HG03135 (cell line): ENCODE results near the gene GSN.

Experiments used
- ATAC-seq: cut with Tn5 transposase; IDR thresholded peaks from one replicate; pipeline ENCODE4 v1.9.1; 2021; ENCODE audit warnings: mild to moderate bottlenecking, moderate library complexity; ENCODE audit not compliant: unreplicated experiment

The GSN gene

DNA sequence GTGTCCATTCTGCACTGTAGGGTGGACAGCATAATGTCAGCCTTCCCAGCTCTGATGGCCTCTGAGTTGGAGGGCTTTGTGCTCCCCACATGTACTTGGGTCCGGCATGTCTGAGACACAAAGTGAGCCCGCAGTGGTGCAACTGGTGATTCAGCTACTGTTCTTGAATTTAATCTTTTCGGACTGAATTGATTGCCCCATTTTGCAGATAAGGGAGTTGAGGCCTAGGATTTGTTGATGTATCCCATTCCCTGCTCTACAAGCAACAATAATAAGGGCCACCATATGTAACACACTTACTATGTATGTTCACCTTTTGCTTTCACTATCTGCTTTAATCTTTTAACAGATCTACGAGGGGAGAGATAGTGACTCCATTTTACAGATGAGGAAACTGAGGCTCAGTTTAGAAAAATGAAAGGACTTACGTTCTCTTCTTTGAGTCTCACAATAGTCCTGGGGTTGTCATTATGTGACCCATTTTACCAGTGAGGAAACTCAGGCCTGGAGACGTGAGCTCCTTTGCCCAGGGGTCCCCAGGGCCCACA, 4.5 kb downstream of the GSN start:
- no peak for ATAC-seq

DNA sequence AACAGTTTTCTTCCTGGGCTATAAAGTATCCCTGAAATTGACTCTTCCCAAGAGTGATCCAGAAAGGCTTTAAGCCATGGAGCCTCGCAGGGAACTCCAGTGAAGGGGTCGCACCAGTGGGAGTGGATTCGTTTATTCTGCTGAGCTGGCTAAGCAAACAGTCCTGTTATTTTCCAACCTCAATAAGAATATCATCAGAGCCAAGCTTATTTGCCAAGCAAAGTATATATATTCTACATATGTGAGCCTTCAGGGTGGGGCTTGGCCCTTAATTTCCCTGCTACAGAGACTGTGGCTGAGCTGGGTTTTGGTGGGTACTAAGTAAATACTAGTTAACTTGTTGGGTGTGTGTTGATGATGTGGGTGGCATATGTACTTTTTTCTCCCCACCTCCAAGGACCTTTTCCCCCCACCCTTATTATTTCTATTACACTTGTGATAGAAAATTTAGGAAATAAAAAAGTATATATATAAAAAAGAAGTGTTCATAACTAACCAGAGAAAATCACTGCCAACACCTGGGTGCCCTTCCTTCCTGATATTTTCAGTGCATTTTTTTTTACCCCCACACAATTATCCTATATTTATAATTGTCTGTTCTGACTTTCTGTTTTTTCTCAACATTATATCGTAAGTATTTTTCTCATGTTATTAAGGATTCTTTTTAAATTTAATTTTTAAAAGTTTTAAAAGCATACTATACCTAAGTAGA, 5.3 kb downstream of the GSN start:
- ATAC-seq, result no peak

DNA sequence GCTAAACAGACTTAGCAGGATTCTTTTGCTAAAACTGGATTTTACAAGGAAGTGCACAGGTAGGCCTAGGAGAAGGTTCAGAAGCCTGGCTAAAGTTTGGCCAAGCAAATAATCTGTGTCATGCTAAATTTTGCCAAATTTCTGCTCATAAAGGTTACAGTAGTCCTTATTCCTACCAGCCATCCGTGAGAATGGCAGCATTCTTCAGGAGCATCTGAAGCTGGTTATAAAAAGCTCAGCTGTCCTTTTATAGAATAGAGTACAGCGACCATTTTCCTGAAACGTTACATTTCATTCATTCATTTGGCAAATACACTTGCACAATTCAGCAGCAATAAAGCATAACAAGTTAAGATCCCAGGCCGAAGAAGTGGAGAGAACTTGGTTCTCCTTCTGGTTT, 6.9 kb downstream of the GSN start:
- no peak for ATAC-seq

DNA sequence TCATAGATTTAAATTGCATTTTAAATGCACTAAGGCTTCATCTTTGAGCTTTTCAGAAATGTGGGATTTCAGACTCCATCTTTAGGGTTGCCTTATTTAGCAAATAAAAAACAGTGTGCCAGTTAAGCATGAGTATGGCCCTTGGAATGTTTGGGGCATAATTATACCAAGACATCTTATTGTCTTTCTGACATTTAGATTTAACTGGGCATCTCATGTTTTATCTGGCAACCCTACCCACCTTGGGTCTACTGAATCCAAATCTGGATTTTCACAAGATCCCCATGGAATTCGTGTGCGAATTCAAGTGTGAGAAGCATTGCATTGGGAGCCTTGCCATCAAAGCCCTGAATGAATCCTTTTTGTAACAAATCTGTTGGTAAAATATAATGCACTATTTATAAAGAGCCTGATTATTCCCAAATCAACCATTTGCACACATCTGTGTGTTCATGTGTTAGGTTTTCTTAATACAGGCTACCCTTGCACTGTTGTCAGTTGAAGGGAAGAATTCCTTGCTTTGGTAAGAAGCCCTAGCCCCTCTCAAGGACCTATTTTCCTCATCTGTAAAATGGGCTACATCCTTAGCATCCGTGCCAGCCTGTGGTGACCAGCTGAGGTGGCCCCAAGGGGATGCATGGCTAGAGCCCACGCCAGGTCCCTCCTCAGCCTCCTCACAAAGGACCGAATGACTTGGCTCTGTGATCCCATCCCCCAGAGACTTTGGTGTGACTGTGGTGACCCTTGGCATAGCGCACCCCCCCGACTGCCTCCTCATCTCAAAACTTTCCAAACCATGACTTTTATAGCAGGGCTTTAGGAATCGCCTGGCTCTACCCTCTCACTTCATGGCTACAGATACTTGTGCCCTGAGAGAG, 8.1 kb downstream of the GSN start:
- ATAC-seq, result no peak

DNA sequence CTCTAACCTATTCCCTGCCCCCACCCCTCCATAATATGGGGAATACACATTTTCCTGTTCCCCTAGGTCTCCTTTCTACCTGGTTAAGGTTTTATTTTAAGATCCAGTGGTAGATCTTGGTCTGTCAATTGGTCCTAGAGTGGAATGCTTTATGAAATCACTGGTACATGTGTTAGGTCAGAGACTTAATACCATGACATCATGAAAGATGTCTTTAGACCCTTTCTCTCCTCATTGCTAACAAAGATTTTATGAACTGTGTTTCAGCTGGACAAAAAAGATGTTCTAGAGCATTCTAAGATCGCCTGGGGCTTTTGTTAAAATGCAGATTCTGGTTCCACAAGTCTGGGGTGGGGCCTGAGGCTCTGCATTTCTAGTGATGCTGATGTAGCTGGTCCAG, 9.1 kb downstream of the GSN start:
- no peak for ATAC-seq

DNA sequence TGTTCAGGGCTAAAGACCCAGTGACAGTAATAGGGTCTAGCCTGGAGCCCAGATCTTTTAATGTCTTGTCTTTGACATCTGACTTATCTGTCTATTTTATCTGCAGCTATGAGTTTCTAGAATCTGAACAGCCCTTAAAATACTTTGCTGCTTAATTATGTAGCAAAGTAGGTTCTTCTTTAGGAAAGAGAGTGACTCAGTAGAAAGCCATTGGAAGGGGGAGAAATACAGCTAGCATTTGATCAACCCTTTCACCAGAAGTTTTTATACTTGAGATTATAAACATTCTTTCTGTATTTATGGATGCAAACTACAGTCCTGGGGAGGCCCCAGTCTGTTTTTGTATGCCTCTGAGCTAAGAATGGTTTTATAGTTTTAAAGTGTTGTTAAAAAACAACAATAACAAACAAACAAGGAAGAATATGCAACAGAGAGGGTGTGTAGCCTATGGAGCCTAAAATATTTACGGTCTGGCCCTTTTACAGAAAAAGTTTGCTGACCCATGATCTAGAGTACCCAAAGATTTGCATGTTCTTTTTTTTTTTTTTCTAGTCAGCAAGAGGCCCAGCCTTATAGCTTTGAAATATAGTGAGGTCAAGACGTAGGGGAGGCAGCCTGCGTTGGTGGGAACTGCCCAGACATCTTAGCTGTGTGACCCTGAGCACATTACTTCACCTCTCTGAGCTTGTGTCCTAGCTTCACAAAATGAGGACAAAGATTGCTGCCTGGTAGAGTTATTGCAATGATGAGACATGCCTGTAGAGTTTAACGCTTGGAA, 9.7 kb downstream of the GSN start:
- no peak for ATAC-seq

DNA sequence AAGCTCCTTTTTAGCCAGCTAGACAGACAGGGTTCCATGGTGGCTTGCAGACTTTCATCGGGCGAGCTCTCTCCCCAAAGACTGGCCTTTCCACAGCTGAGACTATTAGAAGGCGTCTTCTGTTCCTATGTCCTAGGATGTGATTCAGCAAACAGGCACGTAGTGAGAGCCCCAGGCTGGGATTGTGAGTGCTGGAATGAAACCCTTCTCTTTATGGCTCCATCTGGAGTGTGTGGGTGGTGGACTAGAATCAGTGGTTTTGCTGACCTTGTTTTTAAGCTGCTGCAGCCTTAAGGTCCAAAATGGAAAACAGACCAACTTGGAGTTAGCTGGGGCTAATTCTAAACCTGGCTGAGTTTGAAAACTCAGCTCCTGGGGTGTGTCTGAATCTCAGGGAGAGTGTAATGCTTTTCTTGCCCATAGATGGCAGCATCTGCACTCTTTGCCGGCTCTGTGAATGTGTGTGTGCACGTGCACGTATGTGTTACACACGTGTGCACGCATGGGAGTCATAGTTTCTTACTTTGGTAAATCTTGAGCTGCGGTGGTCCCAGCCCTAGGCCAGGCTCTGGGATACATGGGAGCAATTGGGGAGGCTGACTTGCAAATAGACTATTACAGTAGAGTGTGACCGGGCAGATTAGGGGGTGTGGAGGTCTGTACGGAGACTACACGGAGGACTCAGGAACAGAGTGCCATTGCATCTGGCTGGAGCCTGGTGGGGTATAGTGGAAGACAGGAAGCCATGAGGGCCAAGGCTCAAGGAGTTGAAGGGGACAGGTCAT, 10.7 kb downstream of the GSN start:
- ATAC-seq, result no peak

DNA sequence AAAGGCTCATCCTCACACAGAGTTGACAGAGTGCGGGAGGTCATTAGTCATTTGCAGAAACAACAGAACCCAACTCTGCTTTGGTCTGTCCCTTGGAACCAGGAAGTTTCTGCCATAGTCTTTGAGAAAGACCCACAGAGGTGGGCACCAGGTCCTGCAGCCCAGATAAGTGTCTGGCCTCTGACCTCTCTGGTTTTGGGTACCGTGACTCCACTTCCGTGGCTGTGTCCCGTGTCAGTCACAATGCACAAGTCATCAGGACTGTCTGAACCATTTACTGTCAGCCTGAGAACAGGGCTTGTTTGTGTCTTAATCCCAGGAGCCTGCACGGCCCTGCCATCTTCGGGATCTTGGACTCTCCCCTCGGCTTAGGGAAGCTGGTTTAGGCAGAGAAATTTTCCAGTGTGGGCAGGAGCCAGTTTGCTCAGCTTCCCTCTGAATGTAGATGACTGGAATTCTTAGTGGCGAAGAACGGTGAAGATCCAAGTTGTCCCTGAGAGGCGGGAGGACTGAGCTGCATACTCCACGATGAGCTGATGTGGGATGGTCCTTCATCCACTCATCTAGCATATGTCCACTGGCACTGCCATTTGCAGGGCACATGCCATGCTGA, 11.9 kb downstream of the GSN start:
- no peak for ATAC-seq

DNA sequence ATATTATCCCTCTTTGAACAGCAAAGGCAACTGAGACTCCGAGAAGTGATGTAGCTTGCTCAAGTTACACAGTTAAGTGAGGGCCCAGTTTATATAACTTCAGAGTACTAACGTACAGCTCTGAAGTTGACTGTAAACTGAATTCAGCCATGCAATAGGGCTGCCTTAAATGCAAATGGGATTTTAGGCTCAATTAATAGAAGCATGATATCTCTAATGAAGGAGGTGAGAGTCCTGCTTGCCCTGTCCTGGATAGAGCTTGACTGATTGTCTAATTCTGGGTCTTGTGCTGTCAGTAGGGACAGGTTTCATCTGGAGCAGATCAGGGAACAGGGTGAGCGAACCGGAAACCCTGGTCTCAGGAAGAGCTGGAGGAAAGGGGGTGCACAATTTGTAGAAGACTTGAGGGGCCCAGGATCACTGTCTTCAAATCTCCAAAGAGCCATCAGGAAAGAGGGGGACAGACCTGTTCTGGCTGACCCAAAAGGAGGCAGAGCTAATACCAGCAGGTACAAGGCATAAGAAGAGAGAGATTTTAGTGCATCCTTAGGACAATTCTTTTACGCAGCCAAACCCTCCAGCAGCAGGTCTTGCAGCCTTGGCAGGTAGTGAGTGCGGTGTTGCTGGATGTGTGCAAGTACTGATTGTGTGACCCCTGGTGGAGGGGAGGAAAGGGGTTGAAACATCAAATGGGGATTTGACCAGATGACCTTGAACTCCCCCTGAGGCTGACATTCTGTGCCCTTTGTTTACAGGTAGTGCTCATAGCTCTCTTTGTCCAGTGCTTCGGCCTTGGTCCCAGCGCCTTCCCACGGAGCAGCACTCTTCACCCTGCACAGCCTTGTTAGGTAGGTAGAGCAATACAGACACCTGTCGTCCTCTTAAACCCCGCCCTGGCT, 13.0 kb downstream of the GSN start:
- ATAC-seq, result no peak

DNA sequence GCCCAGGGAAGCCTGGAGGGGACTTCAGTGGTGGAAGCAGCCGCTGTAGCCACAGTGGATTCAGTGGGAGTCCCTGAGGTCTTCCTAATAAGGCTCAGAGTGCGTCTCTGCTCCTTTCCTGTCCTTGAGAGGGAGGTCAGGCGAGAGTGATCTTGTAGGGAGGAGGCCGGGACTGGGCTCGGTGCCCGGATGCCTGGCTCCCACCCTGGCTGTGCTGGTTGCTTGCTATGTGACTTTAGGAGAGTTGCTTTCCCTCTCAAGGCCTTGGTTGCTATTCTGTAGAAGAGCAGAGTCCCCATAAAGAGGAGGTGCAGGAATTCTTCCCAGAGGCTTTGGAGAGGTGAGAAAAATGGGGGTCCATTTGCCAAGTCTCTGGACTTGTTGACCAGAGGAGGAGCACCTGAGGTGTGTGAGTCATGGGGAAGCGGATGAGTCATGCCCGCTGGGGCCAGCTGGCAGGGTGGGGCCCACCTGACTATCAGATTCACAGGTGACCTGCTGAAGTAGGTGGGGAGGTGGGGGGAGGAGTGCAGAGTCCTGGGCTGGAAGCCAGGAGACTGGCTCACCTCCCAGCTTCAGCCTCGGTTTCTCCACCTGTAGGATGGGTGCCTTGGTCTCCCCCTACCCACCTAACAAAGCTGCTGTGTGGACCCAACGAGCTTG, 13.8 kb downstream of the GSN start:
- no peak for ATAC-seq

DNA sequence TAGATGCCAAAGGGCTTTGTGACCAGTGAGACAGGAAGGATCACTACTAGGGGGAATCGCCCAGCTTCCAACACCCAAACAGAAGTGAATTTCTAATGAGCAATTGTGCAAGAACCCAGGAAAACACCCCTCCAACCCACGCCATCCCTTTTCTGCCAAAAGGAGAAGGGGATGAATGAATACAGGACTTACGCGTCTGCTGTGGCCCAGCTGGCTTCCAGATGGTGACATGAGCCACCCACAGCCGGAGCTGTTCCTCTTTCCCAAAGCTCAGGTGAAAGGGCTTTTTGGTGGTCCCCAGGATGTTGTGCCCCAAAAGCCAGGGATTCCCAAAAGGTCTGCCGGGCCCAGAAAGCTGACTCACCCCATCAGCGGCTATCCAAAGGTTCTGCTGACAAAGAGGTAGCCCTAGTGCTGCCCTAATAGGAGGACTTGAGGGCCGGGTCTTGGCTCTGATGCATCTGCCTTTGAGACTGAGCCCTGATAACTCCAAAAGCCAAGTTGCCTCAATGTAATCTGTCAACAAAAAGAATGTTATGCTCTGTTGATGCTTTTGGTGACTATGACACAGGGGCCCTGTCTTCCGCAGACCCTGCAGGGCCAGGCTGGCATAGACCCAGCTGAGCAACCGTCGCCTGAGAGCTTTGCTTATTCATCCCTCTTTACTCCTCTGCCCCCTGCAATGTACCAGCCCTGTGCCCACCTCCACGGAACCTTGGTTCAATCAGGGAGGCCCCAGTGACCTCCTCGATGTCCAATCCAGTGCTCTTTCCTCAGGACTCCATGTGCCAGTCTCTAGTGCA, 14.5 kb downstream of the GSN start:
- no peak for ATAC-seq

DNA sequence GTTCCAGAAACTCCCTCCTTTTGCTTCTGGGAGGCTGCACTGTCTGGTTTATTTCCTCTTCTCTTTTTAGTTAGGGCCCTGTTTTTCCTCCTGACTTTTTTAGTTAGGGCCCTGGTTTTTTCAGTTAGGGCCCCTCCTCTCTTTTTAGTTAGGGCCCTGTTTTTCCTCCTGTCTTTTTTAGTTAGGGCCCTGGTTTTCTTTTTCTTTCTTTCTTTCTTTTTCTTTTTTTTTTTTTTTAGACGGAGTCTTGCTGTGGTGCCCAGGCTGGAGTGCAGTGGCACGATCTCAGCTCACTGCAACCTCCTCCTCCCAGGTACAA, 15.1 kb downstream of the GSN start:
- no peak for ATAC-seq

DNA sequence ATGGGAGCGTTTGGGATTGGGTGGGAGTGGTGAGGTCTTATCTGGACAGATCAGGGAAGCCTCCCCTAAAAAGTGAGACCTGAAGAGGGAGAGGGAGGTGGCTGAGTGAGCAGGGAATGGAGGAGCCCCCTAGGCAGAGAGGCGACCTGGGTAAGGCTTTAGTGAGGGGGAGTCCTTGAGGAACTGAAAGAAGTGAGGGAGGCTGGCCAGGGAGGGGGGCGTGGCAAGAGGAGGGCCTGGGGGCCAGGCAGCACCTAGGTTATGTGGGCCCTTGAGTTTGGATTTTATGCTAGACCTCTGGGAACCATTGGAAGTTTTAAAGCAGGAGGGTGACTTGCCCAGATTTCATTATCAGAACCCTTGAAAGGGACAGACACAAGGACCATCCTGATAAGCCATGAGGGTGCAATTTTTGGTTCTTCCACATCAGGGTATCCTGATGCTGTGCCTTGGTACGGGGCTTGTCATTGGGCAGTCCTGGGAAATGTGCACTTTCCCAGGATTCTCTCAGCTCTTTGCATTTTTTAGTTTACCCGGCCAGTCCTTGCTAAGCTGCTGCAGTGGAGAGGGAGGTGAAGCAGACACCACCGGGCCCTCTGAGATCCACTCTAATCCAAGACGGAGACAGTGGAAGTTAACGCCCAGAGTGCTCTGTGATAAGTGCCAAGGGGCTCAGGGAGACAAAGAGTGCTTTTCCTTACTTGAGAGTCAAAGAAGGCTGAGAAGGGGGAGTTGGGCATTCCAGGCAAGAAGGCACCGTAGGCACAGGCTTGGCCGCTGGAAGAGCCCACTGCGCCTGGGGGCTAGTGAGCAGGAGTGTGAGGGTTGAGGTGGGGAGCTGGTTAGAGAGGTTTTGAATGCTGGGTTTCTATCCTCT, 16.1 kb downstream of the GSN start:
- ATAC-seq, result no peak

DNA sequence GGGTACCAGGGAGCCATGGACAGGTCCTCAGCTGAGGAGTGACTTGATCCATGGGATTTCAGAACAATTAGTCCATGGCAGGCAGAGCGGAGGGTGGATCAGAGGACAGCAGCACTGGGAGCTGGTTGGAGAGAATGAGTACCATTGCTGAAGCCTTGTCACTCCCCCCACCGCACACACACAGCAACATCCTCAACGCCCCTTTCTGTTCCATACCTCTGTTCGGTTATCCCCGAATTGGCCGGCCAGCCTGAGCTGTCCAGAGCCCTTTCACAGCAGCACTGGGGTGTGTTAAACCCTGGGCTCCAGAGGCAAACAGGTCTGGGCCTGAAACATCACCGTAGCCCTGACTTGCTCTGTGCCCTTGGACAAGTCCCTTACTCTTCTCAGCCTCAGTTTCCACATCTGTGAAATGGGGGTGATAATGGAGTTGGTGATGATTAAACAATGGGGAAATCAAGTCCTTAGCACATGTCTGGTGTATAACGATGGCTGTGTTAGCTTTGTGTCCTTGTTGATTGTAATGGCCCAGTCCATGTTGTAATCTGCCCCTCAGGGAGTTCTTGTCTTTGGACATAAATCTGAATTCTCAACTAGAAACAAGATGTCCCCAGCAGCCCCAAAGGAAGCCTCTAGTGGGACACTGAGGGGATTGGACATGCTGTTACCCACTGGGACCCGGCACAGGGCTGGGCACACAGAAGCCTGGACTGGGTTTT, 16.9 kb downstream of the GSN start:
- ATAC-seq, result no peak

DNA sequence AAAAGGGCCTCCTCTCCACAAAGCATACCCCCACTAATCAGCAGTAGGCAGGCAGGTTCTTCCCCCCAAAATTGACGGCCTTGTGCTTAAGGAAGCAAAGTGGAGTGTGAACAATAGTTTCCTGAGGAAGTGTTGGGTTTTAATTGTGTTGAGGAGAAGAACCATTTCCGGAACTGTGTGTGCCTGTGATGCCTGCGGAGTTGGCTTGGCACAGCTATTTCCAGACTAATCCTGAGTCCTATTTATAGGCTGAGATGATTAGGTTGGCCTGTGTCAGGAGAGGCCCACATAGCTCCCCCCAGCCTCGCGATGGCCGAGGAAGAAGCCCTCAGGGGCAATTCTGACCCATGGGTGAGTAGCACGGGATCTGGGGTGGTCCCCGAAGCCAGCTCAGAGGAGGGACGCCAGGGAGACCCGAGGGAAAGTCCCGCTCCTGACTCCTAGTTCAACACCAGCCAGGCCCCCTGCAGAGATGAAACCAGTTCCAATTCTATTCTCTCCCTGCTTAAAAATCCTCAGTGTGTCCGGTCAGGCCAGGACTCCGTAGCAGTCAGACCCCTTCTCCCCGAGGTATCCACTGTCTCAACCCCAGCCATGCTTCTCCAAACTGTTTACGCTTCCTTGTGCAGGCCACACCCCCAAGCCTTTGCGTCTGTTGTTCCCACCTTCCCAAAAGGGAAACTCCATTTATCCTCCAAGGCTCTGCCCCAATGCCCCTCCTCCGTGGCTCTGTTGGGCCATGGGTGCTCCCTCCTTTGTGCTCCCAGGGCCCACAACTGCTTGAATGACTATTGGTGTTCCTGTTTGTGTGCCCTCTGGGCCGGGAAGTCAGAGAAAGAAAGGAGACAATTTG, 18.1 kb downstream of the GSN start:
- ATAC-seq, result no peak

DNA sequence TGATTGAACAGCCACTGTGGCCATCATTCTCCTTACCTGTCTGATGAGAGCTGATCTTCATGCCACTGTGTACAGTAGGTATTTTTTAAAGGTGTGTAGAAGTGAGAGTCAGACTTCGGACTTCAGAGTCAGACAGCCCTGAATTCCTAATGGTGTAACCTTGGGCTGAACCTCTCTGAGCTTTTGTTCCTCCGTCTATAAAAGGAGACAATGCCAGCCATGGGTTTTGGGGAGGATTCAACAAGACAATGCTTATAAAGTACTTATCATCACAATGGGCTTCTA, 18.7 kb downstream of the GSN start:
- ATAC-seq, result no peak
